ENCODE results near the gene NME2. TPM values are rescaled to one million over a fixed set of nuclear protein-coding genes. Genes with fewer than 3 reads are reported as not detected.

The NME2 gene
- total and polyA plus RNA-seq, 10 of the 15 experiments (the other 5 are each of a cell fraction or from before 2014, with no cell fraction given): 497 to 1,030 (median 786) TPM

GRCh38 chr17:51120357-51120738, 45.9 kb upstream of the NME2 start:
- peaks cover 47% of the 10 kb centered on the region for H3K79me2 ChIP-seq (ENCODE audit: control insufficient read depth, insufficient read depth, low read length)
- H3K36me3 ChIP-seq (ENCODE audit: control insufficient read depth in 2 of 2, insufficient read depth in 2 of 2, low read length in 1 of 2): no peaks in the 10 kb centered on the region
- peak overlapping the region; percentile 85 for H3K4me3 ChIP-seq
- WGBS (ENCODE audit: insufficient coverage, insufficient replicate concordance, low lambda C conversion rate, missing lambda C conversion rate): under 1% methylated on average over 42 of the region's 42 CpGs
- ChIA-PET SMC1A (ENCODE audit: uncharacterized antibody, unreplicated experiment) (interaction anchor here (0.8 to 2.6 kb wide), 4 partner anchors 32 to 356 kb away, joined by 3 to 16 read pairs (median 4); partner anchors contain the start of gene NME1), POLR2A (interaction anchor here (0.8 to 3.5 kb wide), 13 partner anchors 7 to 254 kb away, joined by 3 to 18 read pairs (median 5); partner anchors contain the start of genes NME1, NME2 and TOB1), RAD21 (ENCODE audit: unreplicated experiment) (interaction anchor here (0.7 to 1.6 kb wide), 9 partner anchors 9 to 254 kb away, joined by 3 to 15 read pairs (median 4); partner anchors contain the start of genes NME1 and TOB1), CTCF (interaction anchor here (0.8 to 3.3 kb wide), 4 partner anchors 28 to 121 kb away, joined by 4 to 17 read pairs (median 5); partner anchors contain the start of gene NME1)
- peaks cover 15% of the 10 kb centered on the region; the same call in 1 of the 2 replicates for H3K4me1 ChIP-seq (ENCODE audit: control insufficient read depth, insufficient read depth, low read length)
- ATAC-seq (peak; percentile 45), DNase-seq (ENCODE audit: low read depth, low spot score) (no peak), FAIRE-seq (no peak)
- H4K20me1 ChIP-seq (ENCODE audit: control insufficient read depth, insufficient read depth): no peaks in the 10 kb centered on the region
- peak overlapping the region; percentile 82 for H3K9ac ChIP-seq (ENCODE audit: control insufficient read depth, insufficient read depth, low read length)
- in situ Hi-C loops (cut with MboI) (no loop called here), intact Hi-C loops (cut with micrococcal nuclease; ENCODE audit: unreplicated experiment) (no loop called here)
- H3K27ac ChIP-seq (ENCODE audit: control insufficient read depth, insufficient read depth): peak overlapping the region; percentile 80
- no peaks in the 10 kb centered on the region for H3K27me3 ChIP-seq (replicated peaks in 1 of 2; ENCODE audit: control insufficient read depth in 2 of 2, insufficient read depth in 2 of 2, low read length in 1 of 2)
- H3K4me2 ChIP-seq (ENCODE audit: control insufficient read depth, insufficient read depth): no peak overlapping the region; the same call in 1 of the 2 replicates
- no TSS peak for BruUV-seq (replicated peaks)
- peak overlapping the region; percentile 77 for H2AFZ ChIP-seq (ENCODE audit: control insufficient read depth, low read depth, low read length)
- H3K9me3 ChIP-seq (replicated peaks; ENCODE audit: control insufficient read depth, insufficient read depth, low read length): no peaks in the 10 kb centered on the region
- TF ChIP-seq NBN (IDR thresholded peaks at IDR 0.05) (no peak), BACH1 (IDR thresholded peaks at IDR 0.05; ENCODE audit: borderline replicate concordance) (no peak), ZNF207 (IDR thresholded peaks at IDR 0.05; ENCODE audit: borderline replicate concordance) (no peak), ETV6 (conservative IDR thresholded peaks at IDR 0.05 in 1 of 2, IDR thresholded peaks at IDR 0.05 in 1 of 2; ENCODE audit: borderline replicate concordance in 1 of 2, low read depth in 1 of 2) (no peak), BCL11A (IDR thresholded peaks at IDR 0.05; ENCODE audit: low read depth, low read length) (no peak), MTA2 (IDR thresholded peaks at IDR 0.05; ENCODE audit: low read depth) (no peak), YY1 (IDR thresholded peaks at IDR 0.05; ENCODE audit: low read depth, low read length) (0 out of 2 replicates have a peak, but pooled peaks have one; percentile 8), EP300 (IDR thresholded peaks at IDR 0.05; ENCODE audit: borderline replicate concordance in 1 of 2, control insufficient read depth in 1 of 2, low read depth in 2 of 2, low read length in 2 of 2) (no peak), RUNX3 (IDR thresholded peaks at IDR 0.05; ENCODE audit: low read length) (no peak), SMAD5 (IDR thresholded peaks at IDR 0.05; ENCODE audit: low read depth) (no peak), GATAD2B (conservative IDR thresholded peaks at IDR 0.05; ENCODE audit: low read depth) (no peak), MYB (IDR thresholded peaks at IDR 0.05; ENCODE audit: borderline replicate concordance, low read depth, low read length) (no peak), LARP7 (IDR thresholded peaks at IDR 0.05) (peak; percentile 54; the same call in 1 of the 2 replicates), ZZZ3 (IDR thresholded peaks at IDR 0.05; ENCODE audit: control insufficient read depth, insufficient read length, low read depth) (no peak), MYC (IDR thresholded peaks at IDR 0.05; ENCODE audit: insufficient read depth, insufficient read length, insufficient replicate concordance, low read length, severe bottlenecking) (peak; percentile 24), E4F1 (IDR thresholded peaks at IDR 0.05; ENCODE audit: borderline replicate concordance, partially characterized antibody) (no peak), HDGF (IDR thresholded peaks at IDR 0.05) (no peak), TAF1 (IDR thresholded peaks at IDR 0.05; ENCODE audit: borderline replicate concordance, low read depth, low read length) (no peak), NKRF (conservative IDR thresholded peaks at IDR 0.05) (peak; percentile 48; the same call in 1 of the 2 replicates), KLF5 (IDR thresholded peaks at IDR 0.05; ENCODE audit: partially characterized antibody) (no peak)

All from GM12878 (cell line).